Panc1 (cell line): ENCODE measurements around the gene PNPLA8. TPM values are rescaled to one million over a fixed set of nuclear protein-coding genes. Genes with fewer than 3 reads are reported as not detected.

ENCODE experiments used
- ATAC-seq: fragments of 200-7000 bp; cut with Tn5 transposase; 2 replicates; pipeline ENCODE4 v1.9.1; 2020; ENCODE audit warnings: mild to moderate bottlenecking, moderate library complexity
- BruUV-seq: library from RNA; stranded (reverse); fragments of 400-500 nt; replicated peaks from 2 replicates; lab custom pipeline; 2021; lab: Mats Ljungman, UMichigan
- CTCF ChIA-PET: fragments of 300-600 bp; sonication (Branson Sonifier 250); formaldehyde crosslinking; loops from one replicate; lab custom pipeline; 2022; ENCODE audit warnings: antibody characterized with exemption; lab: Charles Lee
- POLR2A ChIA-PET: fragments of 300-600 bp; sonication (Branson Sonifier 250); formaldehyde crosslinking; loops from one replicate; lab custom pipeline; 2022; ENCODE audit warnings: antibody characterized with exemption; lab: Charles Lee
- DNase-seq: peaks from one replicate; pipeline ENCODE4 v3.0.0-alpha.2; 2010; ENCODE audit warnings: low read depth, low spot score
- H3K27ac ChIP-seq: 2 replicates; pipeline ENCODE4 v1.5.1; 2011; ENCODE audit warnings: mild to moderate bottlenecking, low read length, inconsistent platforms
- H3K27me3 ChIP-seq: fragments of 200-500 bp; sonication (Bioruptor generic); 2 replicates; pipeline ENCODE4 v1.6.0; 2014; ENCODE audit warnings: low read length, inconsistent platforms; ENCODE audit not compliant: control insufficient read depth, insufficient read depth
- H3K36me3 ChIP-seq: fragments of 200-500 bp; sonication (Bioruptor generic); 2 replicates; pipeline ENCODE4 v1.5.1; 2014; ENCODE audit warnings: inconsistent platforms, mild to moderate bottlenecking, low read length, moderate library complexity; ENCODE audit not compliant: control insufficient read depth, insufficient read depth
- H3K4me1 ChIP-seq: 2 replicates; pipeline ENCODE4 v1.5.1; 2011; ENCODE audit warnings: inconsistent platforms, mild to moderate bottlenecking, low read length, moderate library complexity; ENCODE audit not compliant: control insufficient read depth, insufficient read depth
- H3K4me3 ChIP-seq, 2 experiments: 2 replicates each; pipeline ENCODE4 v1.5.1; 2011 to 2012; ENCODE audit warnings: low read depth in 2 of 2, low read length in 2 of 2, mild to moderate bottlenecking in 2 of 2, inconsistent platforms in 1 of 2, moderate library complexity in 1 of 2
- H3K9me3 ChIP-seq: fragments of 200-500 bp; sonication (Bioruptor generic); 2 replicates; pipeline ENCODE4 v1.5.1; 2014; ENCODE audit warnings: low read depth, mild to moderate bottlenecking, inconsistent platforms, low read length, moderate library complexity; ENCODE audit not compliant: control insufficient read depth, insufficient read depth
- CTCF ChIP-seq: fragments of 450-650 bp; IDR thresholded peaks from 2 replicates; pipeline ENCODE4 v1.5.1; 2017; ENCODE audit warnings: mild to moderate bottlenecking
- POLR2AphosphoS5 ChIP-seq: IDR thresholded peaks from 2 replicates; pipeline ENCODE4 v1.6.1; 2012; ENCODE audit warnings: mild to moderate bottlenecking, low read depth, low read length, moderate library complexity
- REST ChIP-seq, 2 experiments: IDR thresholded peaks; 2 replicates each; pipeline ENCODE4 v1.6.1; 2011 to 2012; ENCODE audit warnings: low read depth in 2 of 2, control low read depth in 1 of 2, low read length in 1 of 2, mild to moderate bottlenecking in 1 of 2, moderate library complexity in 1 of 2; ENCODE audit not compliant: insufficient read depth in 1 of 2
- SIN3A ChIP-seq: IDR thresholded peaks from 2 replicates; pipeline ENCODE4 v1.6.1; 2012; ENCODE audit warnings: low read depth, mild to moderate bottlenecking, low read length, moderate library complexity, borderline replicate concordance; ENCODE audit not compliant: insufficient read depth
- TCF7L2 ChIP-seq: IDR thresholded peaks from 2 replicates; pipeline ENCODE4 v1.6.1; 2011; ENCODE audit warnings: mild to moderate bottlenecking, low read depth, low read length, inconsistent platforms
- in situ Hi-C: cut with HindIII; loops from 2 replicates; pipeline ENCODE4 v1.10.0; 2016; ENCODE audit warnings: low sequenced_read_pairs, low pct_unique_long_range_greater_than_20kb
- intact Hi-C: fragments of 100-400 bp; cut with micrococcal nuclease; formaldehyde crosslinking; loops from one replicate; pipeline ENCODE4 v1.10.0; 2022; ENCODE audit not compliant: unreplicated experiment
- total RNA-seq: library from RNA; stranded (reverse); gene quantifications from one replicate; pipeline ENCODE4 v1.2.1, GENCODE V29; 2021; ENCODE audit not compliant: unreplicated experiment

The PNPLA8 gene
- total RNA-seq, 1 experiment from 2014 or later: 18.1 TPM

GRCh38 chr7:108464743-108465142, 61.2 kb downstream of the PNPLA8 start:
- POLR2A ChIA-PET: no interaction called here
- Histone ChIP-seq H3K27ac (no peak overlapping the region), H3K9me3 (no peaks in the 10 kb centered on the region), H3K36me3 (no peaks in the 10 kb centered on the region), H3K4me1 (no peaks in the 10 kb centered on the region), H3K27me3 (peaks cover 21% of the 10 kb centered on the region), H3K4me3 (no peak overlapping the region)
- BruUV-seq: no TSS peak
- in situ Hi-C loops: no loop called here
- intact Hi-C loops: no loop called here
- TF ChIP-seq TCF7L2: no peak
- no peak for TF ChIP-seq REST (IDR thresholded peaks at IDR 0.05; ENCODE audit: insufficient read depth in 1 of 2, low read depth in 2 of 2, low read length in 1 of 2)
- no peak for TF ChIP-seq CTCF
- no peak for TF ChIP-seq SIN3A
- TF ChIP-seq POLR2AphosphoS5: no peak
- DNase-seq (no peak), ATAC-seq (no peak)
- CTCF ChIA-PET: no interaction called here

- ATAC-seq (no peak), DNase-seq (no peak)
- H3K9me3 ChIP-seq: no peaks in the 10 kb centered on the region
- in situ Hi-C loops: no loop called here
- intact Hi-C loops: no loop called here
- POLR2A ChIA-PET: no interaction called here
- no peaks in the 10 kb centered on the region for H3K4me1 ChIP-seq
- no peak overlapping the region for H3K4me3 ChIP-seq
- CTCF ChIA-PET: no interaction called here
- no TSS peak for BruUV-seq
- no peak overlapping the region for H3K27ac ChIP-seq
- peaks cover 24% of the 10 kb centered on the region for H3K27me3 ChIP-seq
- H3K36me3 ChIP-seq: no peaks in the 10 kb centered on the region
- no peak for TF ChIP-seq TCF7L2
- TF ChIP-seq REST (IDR thresholded peaks at IDR 0.05; ENCODE audit: insufficient read depth in 1 of 2, low read depth in 2 of 2, low read length in 1 of 2): no peak
- no peak for TF ChIP-seq SIN3A
- TF ChIP-seq POLR2AphosphoS5: no peak
- no peak for TF ChIP-seq CTCF
These were observed 62.3 kb downstream of the PNPLA8 start for GRCh38 chr7:108463613-108464012.
